NK-92 (cell line): ENCODE data around the gene ZBTB44.
"Not testable (repeated sequence)": the region's sequence is repeated elsewhere in the genome, so short reads cannot be mapped to it uniquely, and the experiment has no call there.

Source experiments
- DNase-seq: peaks from one replicate; lab custom pipeline; 2025; ENCODE audit not compliant: unreplicated experiment; lab: John Stamatoyannopoulos, UW

Gene ZBTB44

GRCh38 chr11:130251763-130252162 lies 63.0 kb downstream of the ZBTB44 start:
- DNase-seq, result not testable (repeated sequence)

- not testable (repeated sequence) for DNase-seq
Observed at GRCh38 chr11:130249929-130250328, 64.8 kb downstream of the ZBTB44 start.

- no peak for DNase-seq
Observed at GRCh38 chr11:130249371-130249770, 65.3 kb downstream of the ZBTB44 start.

- DNase-seq, result no peak
Observed at GRCh38 chr11:130247319-130247718, 67.4 kb downstream of the ZBTB44 start.

GRCh38 chr11:130246738-130247137 lies 68.0 kb downstream of the ZBTB44 start:
- DNase-seq, result no peak

GRCh38 chr11:130246270-130246669 lies 68.4 kb downstream of the ZBTB44 start:
- DNase-seq, result no peak

- not testable (repeated sequence) for DNase-seq
Observed at GRCh38 chr11:130245375-130245774, 69.3 kb downstream of the ZBTB44 start.

- no peak for DNase-seq
Observed at GRCh38 chr11:130244848-130245247, 69.9 kb downstream of the ZBTB44 start.

- DNase-seq, result no peak
Observed at GRCh38 chr11:130243816-130244215, 70.9 kb downstream of the ZBTB44 start.

GRCh38 chr11:130241713-130242112 lies 73.0 kb downstream of the ZBTB44 start:
- no peak for DNase-seq

GRCh38 chr11:130237282-130238006 lies 77.3 kb downstream of the ZBTB44 start:
- no peak for DNase-seq

- no peak for DNase-seq
Observed at GRCh38 chr11:130234315-130234714, 80.4 kb downstream of the ZBTB44 start.

- not testable (repeated sequence) for DNase-seq
Observed at GRCh38 chr11:130233888-130234287, 80.8 kb downstream of the ZBTB44 start.

- not testable (repeated sequence) for DNase-seq
Observed at GRCh38 chr11:130233486-130233885, 81.2 kb downstream of the ZBTB44 start.

- DNase-seq, result no peak
Observed at GRCh38 chr11:130227373-130227772, 87.3 kb downstream of the ZBTB44 start.

GRCh38 chr11:130223291-130223971 lies 91.3 kb downstream of the ZBTB44 start:
- DNase-seq, result no peak

- no peak for DNase-seq
Observed at GRCh38 chr11:130220311-130221035, 94.2 kb downstream of the ZBTB44 start.

GRCh38 chr11:130219148-130219547 lies 95.6 kb downstream of the ZBTB44 start:
- no peak for DNase-seq

GRCh38 chr11:130218501-130219070 lies 96.1 kb downstream of the ZBTB44 start:
- no peak for DNase-seq

GRCh38 chr11:130217133-130218031 lies 97.3 kb downstream of the ZBTB44 start:
- DNase-seq, result no peak
